GM21717 (cell line): Measurements from ENCODE around the gene ROPN1B.
"Not testable (repeated sequence)": the region's sequence is repeated elsewhere in the genome, so short reads cannot be mapped to it uniquely, and the experiment has no call there.

Experiments
- ATAC-seq: cut with Tn5 transposase; IDR thresholded peaks from one replicate; pipeline ENCODE4 v1.9.1; 2021; ENCODE audit warnings: mild to moderate bottlenecking, moderate library complexity; ENCODE audit not compliant: unreplicated experiment

Gene ROPN1B

DNA sequence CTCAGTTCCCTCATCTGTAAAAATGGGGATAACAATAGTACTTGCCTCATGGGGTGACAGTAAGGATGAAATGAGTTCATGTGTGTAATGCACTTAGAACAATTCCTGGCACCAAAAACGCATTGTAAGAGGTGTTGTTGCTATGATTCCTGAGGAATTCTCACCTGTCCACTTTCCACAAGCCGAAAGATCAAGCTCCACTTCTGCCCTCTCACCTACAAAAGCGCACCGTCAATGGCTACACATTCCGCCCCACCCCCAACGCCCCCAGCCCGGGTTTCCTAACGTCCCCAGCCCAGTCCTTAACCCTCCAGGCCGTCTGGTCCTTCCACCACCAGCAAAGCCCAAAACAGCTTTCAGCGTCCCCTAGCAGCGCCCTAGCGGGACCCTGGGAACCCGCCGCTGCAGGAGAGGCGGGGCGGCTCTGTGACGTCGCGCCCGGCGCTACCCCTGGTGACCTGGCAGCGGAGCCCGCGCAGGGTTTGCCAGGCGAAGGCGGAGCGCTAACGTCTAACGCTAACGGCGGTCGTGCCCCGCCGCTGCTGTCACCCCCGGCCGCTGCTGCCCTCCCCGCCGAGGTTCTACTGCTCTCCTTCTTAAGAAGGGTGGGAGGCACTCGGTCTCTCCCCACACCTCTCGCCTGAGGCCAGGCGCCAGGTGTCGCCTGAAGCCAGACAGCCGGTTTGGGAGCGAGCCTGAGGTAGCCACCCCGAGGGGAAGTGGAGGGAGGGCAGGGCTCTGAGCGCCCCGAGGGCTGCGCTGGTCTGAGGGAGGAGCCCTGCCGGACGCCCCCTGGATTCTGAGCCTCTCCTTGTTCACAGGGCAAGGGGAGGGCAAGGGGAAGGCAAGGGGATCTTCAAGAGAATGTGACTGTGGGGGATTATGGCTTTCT is at the start of gene ROPN1B:
ROPN1B (plus strand) TSS at position 478 of the 892 bp plus-strand sequence. CDS start 2,877 bp downstream, outside the sequence.
- ATAC-seq: not testable (repeated sequence)

DNA sequence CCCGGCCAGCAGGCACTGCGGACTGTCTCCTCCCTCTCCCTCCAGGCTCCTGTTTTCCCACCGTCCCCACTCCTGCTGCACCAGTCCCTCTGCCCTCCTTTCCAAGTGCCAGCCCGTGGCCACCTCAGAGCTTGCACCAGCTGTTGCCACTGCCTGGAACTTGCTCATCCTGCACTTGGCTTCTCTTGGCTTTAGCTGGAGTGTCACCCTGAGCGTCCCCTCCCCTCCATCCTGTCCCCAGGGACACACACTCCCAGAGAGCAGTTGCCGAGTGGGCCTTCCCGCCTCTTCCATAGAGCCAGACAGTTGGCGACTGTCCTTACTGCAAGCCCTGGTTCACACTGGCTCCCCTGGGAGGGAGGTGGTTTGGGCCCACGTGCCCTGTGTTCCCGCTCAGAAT is 48.8 kb upstream of the ROPN1B start:
- not testable (repeated sequence) for ATAC-seq

DNA sequence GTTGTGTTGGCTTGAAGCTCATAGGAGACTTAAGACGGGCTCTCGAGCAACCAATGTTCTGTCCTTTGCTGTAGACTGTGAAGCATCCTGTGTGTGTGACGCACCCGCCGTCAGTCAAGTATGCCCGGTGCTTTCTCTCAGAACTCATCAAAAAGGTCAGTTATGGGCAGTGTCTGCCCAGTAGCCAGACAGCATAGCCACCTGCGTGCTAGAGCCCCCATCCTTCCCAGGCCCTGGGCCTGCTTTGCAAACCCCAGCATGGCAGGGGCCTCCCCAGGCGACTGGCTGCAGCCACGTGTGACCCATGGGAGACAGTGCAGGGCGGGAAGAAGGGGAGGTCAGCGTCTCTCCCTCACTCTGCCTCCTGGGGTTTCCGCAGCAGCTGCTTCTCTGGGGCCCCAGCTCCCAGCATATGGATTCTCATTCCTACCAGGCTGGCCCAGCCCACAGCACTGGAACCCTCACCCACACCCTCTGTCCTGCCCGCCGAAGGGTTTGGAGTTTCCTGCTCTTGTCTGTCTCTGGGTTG is 48.2 kb upstream of the ROPN1B start:
- ATAC-seq: not testable (repeated sequence)

DNA sequence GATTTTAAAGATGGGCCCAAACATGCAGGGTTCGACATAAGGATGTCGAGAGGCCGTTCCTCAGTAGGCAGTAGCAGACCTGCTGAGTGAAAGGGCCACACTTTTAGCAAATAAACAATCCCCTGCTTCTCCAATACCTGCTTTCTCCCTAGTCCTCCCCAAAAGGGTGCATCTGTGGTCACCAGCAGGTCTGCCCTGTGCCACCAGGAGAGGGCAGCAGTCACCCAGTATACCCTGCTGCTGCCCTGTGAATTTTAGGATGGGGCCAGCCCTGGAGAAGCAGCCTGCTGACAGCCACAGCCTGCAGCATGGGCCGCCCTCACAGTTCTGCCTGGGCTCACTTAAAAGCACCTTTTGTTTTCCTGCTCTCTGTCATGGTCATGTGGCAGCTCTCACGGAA is 47.3 kb upstream of the ROPN1B start:
- not testable (repeated sequence) for ATAC-seq

DNA sequence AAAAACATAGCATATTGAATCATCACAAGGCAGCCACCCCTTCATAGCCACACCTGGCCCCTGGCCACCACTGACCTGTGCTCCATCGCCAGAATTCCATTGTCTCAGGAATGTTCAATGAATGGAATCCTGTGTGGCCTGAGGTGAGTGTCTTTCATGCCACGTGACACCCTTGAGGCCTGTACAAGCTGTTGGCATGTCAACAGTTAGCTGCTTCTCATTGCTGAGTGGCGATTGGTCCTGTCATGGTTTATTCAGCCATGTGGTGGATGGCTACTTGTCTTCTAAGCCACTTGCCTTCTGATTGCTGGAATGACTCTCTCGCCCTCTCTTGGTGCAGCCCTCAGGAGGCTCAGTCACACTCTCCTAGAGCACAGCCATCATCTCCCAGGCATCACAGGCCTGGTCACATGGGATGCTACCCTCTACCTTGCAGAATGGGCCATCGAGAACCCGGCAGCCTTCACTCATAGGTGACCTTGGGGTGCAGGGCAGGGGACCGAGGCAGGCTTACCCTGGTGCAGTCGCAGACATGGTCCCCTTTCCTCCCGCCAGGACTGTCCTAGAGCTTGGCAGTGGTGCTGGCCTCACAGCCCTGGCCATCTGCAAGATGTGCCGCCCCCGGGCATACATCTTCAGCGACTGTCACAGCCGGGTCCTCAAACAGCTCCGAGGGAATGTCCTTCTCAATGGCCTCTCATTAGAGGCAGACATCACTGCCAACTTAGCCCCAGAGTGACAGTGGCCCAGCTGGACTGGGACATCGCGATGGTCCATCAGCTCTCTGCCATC is 45.5 kb upstream of the ROPN1B start:
- not testable (repeated sequence) for ATAC-seq

DNA sequence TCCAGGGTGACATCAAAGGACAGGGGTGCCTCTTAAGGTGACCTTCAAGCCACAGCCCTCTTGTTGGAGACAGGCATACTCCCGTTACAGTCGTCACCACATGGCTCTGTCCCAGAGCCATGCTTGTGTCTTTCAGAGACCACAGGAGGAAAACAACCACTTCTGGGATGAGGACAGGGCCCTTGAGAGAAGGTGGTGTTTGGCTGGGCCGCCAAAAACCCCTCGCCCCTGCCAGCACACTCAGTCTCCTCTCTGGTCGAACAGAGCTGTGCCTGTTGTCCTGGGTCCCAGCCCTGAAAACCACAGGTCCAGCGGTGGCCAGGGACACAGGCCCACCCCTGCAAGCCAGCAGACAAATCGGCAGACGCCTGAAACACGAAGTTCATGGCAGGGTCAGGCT is 44.7 kb upstream of the ROPN1B start:
- not testable (repeated sequence) for ATAC-seq

DNA sequence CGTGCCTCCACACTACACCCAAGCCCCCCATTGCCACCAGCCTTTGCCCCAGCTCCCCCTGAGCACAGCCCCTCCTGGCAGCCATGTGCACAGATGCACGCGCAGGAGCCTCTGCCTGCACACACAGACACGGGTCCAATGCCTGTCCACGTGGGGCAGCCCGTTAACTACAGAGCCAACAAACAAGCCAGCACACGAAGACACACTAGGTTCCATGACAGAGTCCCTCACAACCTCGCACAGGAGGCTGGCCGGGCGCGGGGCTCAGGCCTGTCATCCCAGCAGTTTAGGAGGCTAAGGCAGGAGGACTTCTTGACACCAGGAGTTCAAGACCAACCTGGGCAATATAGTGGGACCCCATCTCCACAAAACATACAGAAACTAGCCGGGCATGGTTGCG is 43.3 kb upstream of the ROPN1B start:
- not testable (repeated sequence) for ATAC-seq

DNA sequence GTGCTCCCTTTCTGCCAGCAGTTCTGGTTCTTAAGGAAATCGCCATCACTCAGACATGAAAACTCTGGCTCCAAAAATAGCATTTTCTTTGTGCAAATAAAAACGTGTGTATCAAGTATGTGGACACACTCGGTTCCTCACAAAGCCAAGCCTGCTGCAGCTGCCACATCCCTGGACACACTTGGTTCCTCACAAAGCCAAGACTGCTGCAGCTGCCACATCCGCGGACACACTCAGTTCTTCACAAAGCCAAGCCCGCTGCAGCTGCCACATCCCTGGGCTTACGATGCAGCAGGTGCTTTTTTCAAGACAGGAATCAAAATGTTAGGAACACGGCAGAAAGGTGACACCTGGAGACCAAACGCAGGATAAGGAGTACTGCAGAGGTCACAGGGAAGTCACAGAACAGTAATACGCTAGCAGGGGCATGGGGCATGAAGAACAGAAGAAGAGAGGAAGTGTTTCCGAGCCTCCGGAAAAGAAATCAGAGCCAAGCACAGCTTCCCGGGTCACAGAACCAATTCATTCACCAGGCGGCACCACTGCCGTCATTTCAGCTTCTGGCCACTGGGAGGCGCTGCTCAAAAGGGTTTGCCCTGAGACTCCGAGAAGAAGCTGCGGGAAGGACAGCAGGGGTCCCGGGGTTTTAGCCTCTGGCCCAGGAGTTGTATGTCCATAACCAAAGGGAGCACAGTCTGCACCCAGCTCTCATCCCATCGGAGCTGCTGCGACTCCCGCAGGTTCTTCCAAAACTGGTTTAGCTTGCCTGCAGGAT is 40.0 kb upstream of the ROPN1B start:
- not testable (repeated sequence) for ATAC-seq

DNA sequence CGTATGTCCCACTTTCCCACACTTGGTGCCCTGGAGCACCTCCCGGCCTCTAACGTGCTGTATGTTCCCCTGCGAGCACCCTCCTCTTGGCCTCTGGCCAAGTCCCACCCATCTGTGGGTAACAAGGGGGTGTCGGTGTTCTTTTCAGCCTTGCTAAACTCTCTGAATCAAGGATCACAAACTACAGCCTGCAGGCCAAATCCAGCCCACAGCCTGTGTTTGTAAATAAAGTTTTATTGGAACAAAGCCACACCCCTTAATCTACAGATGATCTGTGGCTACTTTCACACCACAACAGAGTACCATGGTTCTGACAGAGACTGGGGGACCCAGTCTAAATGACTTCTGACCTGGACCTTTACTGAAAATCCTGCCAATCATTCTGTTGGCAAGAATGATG is 39.2 kb upstream of the ROPN1B start:
- not testable (repeated sequence) for ATAC-seq

DNA sequence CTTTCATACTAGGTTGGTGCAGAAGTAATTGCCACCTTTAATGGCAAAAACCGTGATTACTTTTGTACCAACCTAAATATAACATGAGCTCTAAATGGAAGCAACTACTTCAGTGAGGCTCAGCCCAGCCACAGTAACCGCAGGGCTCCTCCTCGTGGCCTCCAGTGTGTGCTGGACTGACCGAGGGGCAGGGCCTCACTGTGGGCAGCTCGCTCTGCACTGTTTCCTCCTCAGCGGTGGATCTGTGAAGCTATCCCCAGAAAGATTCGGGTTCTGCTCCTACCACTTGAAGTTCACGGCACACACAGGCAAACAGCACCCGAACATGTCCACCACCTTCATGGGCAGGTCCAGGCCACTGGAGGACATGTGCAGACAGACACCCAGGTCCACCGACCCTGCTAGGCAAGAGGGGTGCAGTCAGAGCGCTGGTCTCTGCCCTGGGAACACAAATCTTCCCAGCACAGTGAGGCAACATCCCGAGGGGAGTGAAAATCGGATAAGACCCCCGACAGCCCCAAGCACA is 37.6 kb upstream of the ROPN1B start:
- ATAC-seq: not testable (repeated sequence)

DNA sequence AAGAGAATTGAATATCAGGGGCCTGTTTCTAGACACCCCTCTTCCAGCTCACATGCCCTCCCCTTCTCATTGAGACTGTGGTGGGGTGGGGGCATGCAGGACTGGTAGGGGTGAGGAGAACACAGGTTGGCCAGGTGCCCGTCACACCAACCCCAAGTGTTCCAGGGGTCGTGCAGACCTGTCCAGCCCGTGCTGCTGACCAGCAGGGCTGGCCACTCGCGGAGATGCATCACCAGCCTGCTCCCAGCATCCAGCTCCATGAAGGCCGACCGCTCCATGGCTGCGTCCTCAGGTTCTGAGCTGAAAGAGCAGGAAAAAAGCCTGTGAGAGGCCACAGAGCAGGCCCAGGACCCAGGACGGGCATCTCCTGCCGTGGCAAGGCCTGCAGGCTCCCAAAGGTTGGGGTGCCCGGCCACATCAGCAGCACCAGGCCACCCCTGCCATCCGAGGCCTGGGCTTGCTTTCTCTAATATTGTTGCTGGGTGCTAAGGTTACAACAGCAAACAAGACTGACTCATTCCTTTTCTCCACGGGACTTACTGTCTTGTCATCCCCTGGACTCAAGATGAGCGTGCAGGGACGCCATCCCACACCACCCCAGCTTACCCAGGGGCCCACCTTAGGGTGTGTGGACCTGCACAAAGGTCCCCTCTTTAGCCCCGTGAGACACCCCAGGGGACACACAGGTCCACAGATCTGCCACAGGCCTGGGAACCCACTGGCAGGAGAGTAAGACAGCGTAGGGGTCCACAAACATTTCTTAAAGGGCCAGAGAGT is 35.4 kb upstream of the ROPN1B start:
- not testable (repeated sequence) for ATAC-seq

DNA sequence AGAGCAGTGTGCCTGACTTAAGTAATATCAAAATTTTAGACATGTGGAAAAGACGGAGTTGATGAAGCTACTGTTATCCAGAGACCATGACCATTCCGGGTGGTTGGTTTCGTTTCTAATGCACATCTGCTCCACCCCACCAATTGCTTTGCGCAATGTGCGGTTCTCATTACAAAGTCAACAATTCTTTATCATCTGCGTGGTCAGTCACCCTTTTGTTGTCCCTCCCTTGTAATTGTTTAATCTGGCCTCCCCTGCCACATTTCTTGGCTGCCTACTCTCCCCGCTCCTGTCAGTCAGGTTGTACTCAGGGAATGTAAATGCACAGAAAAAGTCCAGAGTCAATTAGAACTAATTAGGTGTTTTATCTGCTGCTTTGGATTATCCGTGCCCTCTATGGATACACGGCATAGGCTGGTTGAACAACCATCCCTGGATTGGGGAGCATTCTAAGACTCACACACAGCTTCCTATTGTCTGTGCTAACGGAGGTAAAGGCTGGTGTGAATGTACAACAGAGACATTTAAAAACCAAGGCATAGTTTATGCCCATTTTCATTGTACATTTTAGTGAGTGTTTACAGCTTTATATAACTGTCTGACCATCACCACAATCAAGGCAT is 33.6 kb upstream of the ROPN1B start:
- ATAC-seq: not testable (repeated sequence)

DNA sequence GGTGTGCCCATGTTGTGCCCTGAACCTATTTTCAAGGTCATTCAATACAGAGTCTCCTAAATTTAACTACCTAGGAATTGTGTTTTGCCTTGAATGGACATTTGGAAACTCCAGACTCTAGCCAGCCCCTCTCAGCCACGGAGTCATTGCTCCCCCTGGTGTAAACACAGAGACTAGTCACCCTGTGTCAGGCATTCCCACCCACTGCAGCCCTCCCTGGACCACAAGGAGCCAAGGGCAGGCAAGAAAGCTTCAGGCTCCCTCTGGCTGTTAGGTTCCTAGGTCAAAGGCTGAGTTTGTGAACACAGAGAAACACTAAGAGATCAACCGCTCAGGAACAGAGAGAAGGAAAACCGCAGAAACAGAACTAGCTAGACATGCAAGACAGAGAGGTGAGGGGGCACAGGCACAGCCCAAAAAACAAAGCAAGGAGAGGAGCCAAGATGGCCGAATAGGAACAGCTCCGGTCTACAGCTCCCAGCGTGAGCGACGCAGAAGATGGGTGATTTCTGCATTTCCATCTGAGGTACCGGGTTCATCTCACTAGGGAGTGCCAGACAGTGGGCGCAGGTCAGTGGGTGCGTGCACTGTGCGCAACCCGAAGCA is 32.7 kb upstream of the ROPN1B start:
- ATAC-seq: not testable (repeated sequence)

DNA sequence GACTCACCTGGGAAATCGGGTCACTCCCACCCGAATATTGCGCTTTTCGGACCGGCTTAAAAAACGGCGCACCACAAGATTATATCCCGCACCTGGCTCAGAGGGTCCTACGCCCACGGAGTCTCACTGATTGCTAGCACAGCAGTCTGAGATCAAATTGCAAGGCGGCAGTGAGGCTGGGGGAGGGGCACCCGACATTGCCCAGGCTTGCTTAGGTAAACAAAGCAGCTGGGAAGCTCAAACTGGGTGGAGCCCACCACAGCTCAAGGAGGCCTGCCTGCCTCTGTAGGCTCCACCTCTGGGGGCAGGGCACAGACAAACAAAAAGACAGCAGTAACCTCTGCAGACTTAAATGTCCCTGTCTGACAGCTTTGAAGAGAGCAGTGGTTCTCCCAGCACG is 32.1 kb upstream of the ROPN1B start:
- not testable (repeated sequence) for ATAC-seq

DNA sequence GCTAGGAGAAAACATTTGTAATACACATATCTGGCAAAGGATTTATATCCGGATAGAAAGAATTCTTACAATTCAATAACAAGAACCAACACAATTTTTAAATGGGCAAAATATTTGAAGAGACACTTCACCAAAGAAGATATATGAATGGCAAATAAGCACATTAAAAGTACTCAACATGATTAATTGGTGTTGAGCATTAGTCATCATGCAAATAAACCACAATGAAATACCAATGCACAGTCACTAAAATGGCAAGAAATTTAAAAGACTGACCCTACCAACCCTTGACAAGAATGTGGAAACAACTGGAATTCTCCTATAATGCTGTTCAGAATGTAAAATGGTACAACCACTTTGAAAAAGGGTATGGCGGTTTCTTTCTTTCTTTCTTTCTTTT is 21.2 kb upstream of the ROPN1B start:
- not testable (repeated sequence) for ATAC-seq

DNA sequence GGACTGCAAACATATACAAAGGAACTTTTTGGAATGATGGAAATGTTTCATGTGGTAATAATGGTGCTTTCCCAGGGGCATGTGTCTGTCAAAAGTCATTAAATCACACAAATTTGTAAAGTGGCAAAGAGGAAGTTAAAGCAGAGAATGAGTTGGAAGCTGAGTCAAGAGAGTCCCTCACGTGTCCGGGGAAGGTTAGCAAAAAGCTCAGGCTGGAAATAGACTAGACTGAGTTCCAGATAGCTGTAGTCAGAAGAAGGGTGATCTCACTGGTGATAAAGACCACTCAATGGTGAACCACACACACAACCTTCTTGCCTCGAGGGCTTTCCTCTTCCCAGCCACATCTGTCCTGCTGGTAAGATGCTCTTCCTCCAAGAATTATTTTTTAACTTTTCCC is 20.1 kb upstream of the ROPN1B start:
- not testable (repeated sequence) for ATAC-seq

DNA sequence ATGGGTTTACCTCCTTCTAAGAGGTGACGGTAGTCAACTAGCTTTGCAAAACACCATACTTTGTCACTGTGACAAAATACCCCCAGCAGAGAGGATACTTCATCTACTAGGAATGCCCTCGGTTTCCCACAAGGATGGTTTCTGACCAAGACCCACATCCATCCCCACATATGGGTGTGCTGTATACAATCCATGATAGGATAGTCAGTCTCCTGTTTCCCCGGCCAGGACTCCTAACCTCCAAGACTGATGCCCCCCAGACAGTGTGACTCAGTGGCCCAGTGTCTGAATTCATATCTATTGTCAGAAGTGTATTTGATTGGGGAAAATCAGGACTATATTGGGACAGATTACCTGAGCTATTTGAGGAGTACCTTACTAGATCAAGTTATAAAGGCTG is 17.8 kb upstream of the ROPN1B start:
- not testable (repeated sequence) for ATAC-seq

DNA sequence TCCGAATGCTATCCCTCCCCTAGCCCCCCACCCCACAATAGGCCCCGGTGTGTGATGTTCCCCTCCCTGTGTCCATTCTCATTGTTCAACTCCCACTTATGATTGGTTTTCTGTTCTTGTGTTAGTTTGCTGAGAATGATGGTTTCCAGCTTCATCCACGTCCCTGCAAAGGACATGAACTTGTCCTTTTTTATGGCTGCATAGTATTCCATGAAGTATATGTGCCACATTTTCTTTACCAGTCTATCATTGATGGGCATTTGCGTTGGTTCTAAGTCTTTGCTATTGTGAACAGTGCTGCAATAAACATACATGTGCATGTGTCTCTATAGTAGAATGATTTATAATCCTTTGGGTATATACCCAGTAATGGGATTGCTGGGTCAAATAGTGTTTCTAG is 12.0 kb upstream of the ROPN1B start:
- ATAC-seq: not testable (repeated sequence)
